WTC11 (cell line): ENCODE data around the gene SMAD3. TPM values are rescaled to one million over a fixed set of nuclear protein-coding genes. Genes with fewer than 3 reads are reported as not detected.
A peak's percentile ranks its signal among the peaks of the same experiment; 100 is the strongest.

ENCODE experiments used
- AR ChIP-seq: fragments of 250-450 bp; sonication (Bioruptor Pico); IDR thresholded peaks from 2 replicates; pipeline ENCODE4 v1.9.0; 2021; ENCODE audit warnings: mild to moderate bottlenecking
- ARID4B ChIP-seq: sonication (generic); formaldehyde crosslinking; IDR thresholded peaks from 2 replicates; pipeline ENCODE4 v1.8.0; 2023; ENCODE audit warnings: missing genetic modification reagents, mild to moderate bottlenecking, borderline replicate concordance
- CREM ChIP-seq: sonication (generic); formaldehyde crosslinking; IDR thresholded peaks from 2 replicates; pipeline ENCODE4 v1.8.1; 2022; ENCODE audit warnings: mild to moderate bottlenecking, missing genetic modification reagents, moderate library complexity
- ESRRA ChIP-seq: sonication (generic); formaldehyde crosslinking; IDR thresholded peaks from 2 replicates; pipeline ENCODE4 v1.8.1; 2022; ENCODE audit warnings: mild to moderate bottlenecking, missing genetic modification reagents, borderline replicate concordance
- FOXP1 ChIP-seq: sonication (generic); formaldehyde crosslinking; IDR thresholded peaks from 2 replicates; pipeline ENCODE4 v1.8.0; 2022; ENCODE audit warnings: missing genetic modification reagents, mild to moderate bottlenecking, moderate library complexity, borderline replicate concordance
- GABPB1 ChIP-seq: sonication (generic); formaldehyde crosslinking; IDR thresholded peaks from 2 replicates; pipeline ENCODE4 v1.8.1; 2023; ENCODE audit warnings: mild to moderate bottlenecking, missing genetic modification reagents
- KAT7 ChIP-seq: sonication (generic); formaldehyde crosslinking; IDR thresholded peaks from 2 replicates; pipeline ENCODE4 v1.8.1; 2023; ENCODE audit warnings: missing genetic modification reagents, mild to moderate bottlenecking, borderline replicate concordance
- MXD4 ChIP-seq: fragments of 250-450 bp; sonication (Bioruptor Pico); IDR thresholded peaks from 2 replicates; pipeline ENCODE4 v1.8.0; 2021; ENCODE audit warnings: mild to moderate bottlenecking, moderate library complexity, borderline replicate concordance
- NR1H2 ChIP-seq: sonication (generic); formaldehyde crosslinking; IDR thresholded peaks from 2 replicates; pipeline ENCODE4 v1.9.0; 2021; ENCODE audit warnings: mild to moderate bottlenecking, moderate library complexity, missing genetic modification reagents
- OVOL2 ChIP-seq: fragments of 250-450 bp; sonication (Bioruptor Pico); IDR thresholded peaks from 2 replicates; pipeline ENCODE4 v1.9.0; 2021; ENCODE audit warnings: mild to moderate bottlenecking, borderline replicate concordance
- PRDM15 ChIP-seq: sonication (generic); formaldehyde crosslinking; IDR thresholded peaks from 2 replicates; pipeline ENCODE4 v1.8.0; 2022; ENCODE audit warnings: missing genetic modification reagents
- SP1 ChIP-seq: sonication (generic); formaldehyde crosslinking; conservative IDR thresholded peaks from 2 replicates; pipeline ENCODE4 v1.8.1; 2022; ENCODE audit warnings: missing genetic modification reagents
- TEAD1 ChIP-seq: sonication (generic); formaldehyde crosslinking; IDR thresholded peaks from 2 replicates; pipeline ENCODE4 v1.8.0; 2022; ENCODE audit warnings: mild to moderate bottlenecking, missing genetic modification reagents
- ZBTB21 ChIP-seq: sonication (generic); formaldehyde crosslinking; IDR thresholded peaks from 2 replicates; pipeline ENCODE4 v1.8.1; 2023; ENCODE audit warnings: mild to moderate bottlenecking, missing genetic modification reagents, borderline replicate concordance
- ZNF317 ChIP-seq: sonication (generic); formaldehyde crosslinking; IDR thresholded peaks from 2 replicates; pipeline ENCODE4 v1.8.1; 2023; ENCODE audit warnings: low read depth, mild to moderate bottlenecking, moderate library complexity, missing genetic modification reagents, borderline replicate concordance
- total RNA-seq: library from RNA; stranded (reverse); gene quantifications from 3 replicates; pipeline ENCODE4 v1.2.3, GENCODE V29; 2021
- TF ChIP-seq, protein P1 (sequence below): fragments of 250-450 bp; sonication (Bioruptor Pico); conservative IDR thresholded peaks from 2 replicates; pipeline ENCODE4 v1.9.0; 2021; ENCODE audit warnings: mild to moderate bottlenecking
- TF ChIP-seq, protein P2 (sequence below): sonication (generic); formaldehyde crosslinking; IDR thresholded peaks from 2 replicates; pipeline ENCODE4 v1.8.0; 2023; ENCODE audit warnings: missing genetic modification reagents
- TF ChIP-seq, protein P3 (sequence below): sonication (generic); formaldehyde crosslinking; IDR thresholded peaks from 2 replicates; pipeline ENCODE4 v1.8.1; 2022; ENCODE audit warnings: mild to moderate bottlenecking, moderate library complexity, missing genetic modification reagents
- TF ChIP-seq, protein P4 (sequence below): sonication (generic); formaldehyde crosslinking; IDR thresholded peaks from 2 replicates; pipeline ENCODE4 v1.8.1; 2022; ENCODE audit warnings: low read depth, mild to moderate bottlenecking, moderate library complexity, missing genetic modification reagents, borderline replicate concordance
- TF ChIP-seq, protein P5 (sequence below): fragments of 250-450 bp; sonication (Bioruptor Pico); IDR thresholded peaks from 2 replicates; pipeline ENCODE4 v1.9.0; 2021; ENCODE audit warnings: mild to moderate bottlenecking

Gene SMAD3
- total RNA-seq, 1 experiment from 2014 or later, result 34.6 TPM

DNA sequence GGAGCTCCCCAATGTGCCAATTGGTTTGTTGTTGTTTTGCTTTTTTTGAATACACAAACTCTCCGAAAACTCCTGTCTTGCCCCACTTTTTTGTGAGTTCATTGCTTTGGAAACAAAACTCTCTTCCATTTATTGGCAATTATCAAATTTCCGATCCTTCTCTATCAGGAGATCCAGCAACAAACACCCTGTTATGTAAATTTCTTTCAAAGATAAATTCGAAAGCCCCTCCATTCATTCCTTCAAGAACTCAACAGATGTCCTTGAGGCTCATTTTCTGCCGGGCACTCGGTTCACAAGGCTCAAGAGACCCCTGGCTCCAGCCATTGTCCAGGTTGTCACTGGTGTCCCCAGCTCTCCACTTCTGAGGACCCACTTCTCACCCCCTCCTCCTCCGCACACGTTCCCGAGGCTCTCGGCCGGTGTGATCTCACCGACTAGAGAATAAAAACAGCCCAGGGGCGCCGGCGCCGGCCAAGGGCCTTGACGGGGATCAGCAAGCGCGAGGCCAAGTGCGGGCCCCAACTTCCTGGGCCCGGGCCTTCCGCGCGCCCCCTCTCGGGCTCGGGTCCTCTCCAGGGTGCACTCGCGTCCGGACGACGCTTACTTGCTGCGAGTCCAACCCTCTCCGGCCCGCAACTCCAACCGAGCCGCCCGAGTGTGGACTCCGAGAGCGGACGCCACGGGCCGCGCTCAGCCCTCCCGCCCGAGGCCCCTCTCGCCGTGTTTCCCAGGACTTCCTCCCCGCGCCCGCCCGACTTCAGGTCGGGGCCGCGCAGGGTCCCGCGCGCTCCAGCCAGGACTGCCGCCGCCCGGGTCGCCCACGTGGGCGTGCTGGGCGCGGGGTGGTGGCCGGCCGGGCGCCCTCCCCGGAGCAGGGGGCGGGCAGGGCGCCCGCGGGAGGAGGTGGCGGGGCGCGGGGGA lies 533 bp upstream of the SMAD3 start (continued):
- TF ChIP-seq, protein P1, sequence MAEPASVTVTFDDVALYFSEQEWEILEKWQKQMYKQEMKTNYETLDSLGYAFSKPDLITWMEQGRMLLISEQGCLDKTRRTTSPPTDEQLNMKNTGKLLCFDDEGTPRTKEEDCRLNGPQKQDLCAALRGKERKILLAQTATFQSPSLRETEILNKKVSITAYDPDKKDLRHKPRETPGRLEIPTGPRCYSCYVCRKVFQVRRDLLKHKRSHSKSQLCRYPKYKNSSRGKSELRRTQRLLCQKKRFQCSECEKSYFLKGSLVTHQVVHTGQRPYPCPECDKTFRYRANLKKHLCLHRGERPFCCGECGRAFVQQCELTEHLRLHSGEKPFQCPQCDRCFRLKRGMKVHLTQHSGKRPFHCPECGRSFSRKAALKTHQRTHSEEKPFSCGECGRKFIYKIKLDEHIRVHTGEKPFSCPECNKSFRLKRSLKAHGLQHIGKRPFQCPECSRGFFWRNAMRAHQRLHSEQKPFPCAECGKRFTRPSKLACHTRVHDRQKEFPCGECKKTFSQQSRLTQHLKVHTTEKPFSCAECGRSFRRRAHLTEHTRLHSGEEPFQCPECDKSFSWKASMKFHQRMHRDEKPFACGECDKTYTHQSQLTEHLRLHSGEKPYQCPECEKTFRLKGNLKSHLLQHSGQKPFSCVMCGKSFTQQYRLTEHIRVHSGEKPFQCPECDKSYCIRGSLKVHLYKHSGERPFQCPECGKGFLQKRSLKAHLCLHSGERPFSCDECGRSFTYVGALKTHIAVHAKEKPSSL (CRISPR knock-in tag), result no peak
- TF ChIP-seq, protein P2, sequence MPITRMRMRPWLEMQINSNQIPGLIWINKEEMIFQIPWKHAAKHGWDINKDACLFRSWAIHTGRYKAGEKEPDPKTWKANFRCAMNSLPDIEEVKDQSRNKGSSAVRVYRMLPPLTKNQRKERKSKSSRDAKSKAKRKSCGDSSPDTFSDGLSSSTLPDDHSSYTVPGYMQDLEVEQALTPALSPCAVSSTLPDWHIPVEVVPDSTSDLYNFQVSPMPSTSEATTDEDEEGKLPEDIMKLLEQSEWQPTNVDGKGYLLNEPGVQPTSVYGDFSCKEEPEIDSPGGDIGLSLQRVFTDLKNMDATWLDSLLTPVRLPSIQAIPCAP (CRISPR knock-in tag), result no peak
- TF ChIP-seq ZNF317 (no peak), NR1H2 (CRISPR knock-in tag) (no peak), AR (no peak), KAT7 (no peak; the same call in 1 of the 2 replicates), ARID4B (CRISPR knock-in tag) (0 out of 2 replicates have a peak, but pooled peaks have one; percentile 22), PRDM15 (CRISPR knock-in tag) (no peak), MXD4 (no peak), TEAD1 (0 out of 2 replicates have a peak, but pooled peaks have one; percentile 18), ESRRA (no peak), ZBTB21 (CRISPR knock-in tag) (no peak), FOXP1 (CRISPR knock-in tag) (0 out of 2 replicates have a peak, but pooled peaks have one; percentile 21), SP1 (no peak), CREM (CRISPR knock-in tag) (no peak), GABPB1 (no peak; the same call in 1 of the 2 replicates), OVOL2 (CRISPR knock-in tag) (no peak)
- TF ChIP-seq, protein P3, sequence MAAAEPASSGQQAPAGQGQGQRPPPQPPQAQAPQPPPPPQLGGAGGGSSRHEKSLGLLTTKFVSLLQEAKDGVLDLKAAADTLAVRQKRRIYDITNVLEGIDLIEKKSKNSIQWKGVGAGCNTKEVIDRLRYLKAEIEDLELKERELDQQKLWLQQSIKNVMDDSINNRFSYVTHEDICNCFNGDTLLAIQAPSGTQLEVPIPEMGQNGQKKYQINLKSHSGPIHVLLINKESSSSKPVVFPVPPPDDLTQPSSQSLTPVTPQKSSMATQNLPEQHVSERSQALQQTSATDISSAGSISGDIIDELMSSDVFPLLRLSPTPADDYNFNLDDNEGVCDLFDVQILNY, result no peak; the same call in 1 of the 2 replicates
- TF ChIP-seq, protein P4, sequence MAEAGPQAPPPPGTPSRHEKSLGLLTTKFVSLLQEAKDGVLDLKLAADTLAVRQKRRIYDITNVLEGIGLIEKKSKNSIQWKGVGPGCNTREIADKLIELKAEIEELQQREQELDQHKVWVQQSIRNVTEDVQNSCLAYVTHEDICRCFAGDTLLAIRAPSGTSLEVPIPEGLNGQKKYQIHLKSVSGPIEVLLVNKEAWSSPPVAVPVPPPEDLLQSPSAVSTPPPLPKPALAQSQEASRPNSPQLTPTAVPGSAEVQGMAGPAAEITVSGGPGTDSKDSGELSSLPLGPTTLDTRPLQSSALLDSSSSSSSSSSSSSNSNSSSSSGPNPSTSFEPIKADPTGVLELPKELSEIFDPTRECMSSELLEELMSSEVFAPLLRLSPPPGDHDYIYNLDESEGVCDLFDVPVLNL (CRISPR knock-in tag), result no peak
- TF ChIP-seq, protein P5, sequence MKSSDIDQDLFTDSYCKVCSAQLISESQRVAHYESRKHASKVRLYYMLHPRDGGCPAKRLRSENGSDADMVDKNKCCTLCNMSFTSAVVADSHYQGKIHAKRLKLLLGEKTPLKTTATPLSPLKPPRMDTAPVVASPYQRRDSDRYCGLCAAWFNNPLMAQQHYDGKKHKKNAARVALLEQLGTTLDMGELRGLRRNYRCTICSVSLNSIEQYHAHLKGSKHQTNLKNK (CRISPR knock-in tag), result no peak
